HG02938 (cell line): ENCODE measurements around the gene PFKP.
"Not testable (repeated sequence)": the region's sequence is repeated elsewhere in the genome, so short reads cannot be mapped to it uniquely, and the experiment has no call there.

Source experiments
- ATAC-seq: cut with Tn5 transposase; IDR thresholded peaks from one replicate; pipeline ENCODE4 v1.9.1; 2021; ENCODE audit warnings: mild to moderate bottlenecking, moderate library complexity; ENCODE audit not compliant: unreplicated experiment

Gene PFKP

DNA sequence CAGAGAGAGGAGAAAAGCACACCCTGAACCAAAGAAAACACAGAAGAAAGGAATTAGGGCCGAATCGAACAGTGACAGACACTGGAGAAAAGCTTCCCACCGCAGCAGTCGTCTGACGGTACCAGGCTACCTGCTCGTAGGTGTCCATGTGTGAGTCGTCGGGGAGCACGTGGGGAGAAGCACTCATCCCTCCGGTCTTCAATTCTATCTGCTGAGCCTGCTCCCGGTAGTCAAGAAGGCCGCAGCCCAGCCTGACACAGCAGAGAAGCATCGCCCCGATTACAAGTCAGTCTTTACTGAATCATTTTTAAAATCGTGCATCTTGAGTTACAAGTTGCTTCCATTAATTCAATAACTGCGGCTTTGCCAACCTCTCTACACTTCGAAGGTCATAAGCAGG, 80.7 kb downstream of the PFKP start:
- no peak for ATAC-seq

DNA sequence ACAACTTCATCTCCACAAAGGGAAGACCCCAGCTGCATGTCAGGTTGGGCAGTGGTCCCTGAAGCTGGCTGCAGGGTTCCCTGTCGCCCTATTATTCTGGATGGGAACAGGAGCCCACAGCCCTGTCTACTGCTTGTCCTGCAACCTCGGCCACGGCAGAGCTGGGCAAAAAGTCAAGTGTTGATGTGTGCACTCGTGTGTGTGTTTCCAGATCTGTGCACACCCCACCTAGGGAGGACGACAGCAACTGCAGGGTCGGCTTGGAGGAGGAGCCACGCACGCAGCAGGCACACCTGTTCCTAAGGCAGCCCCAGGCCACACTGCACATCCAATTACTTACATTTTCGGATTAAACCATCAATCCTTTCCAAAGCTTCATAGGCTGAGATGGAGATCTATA, 81.6 kb downstream of the PFKP start:
- ATAC-seq = no peak

DNA sequence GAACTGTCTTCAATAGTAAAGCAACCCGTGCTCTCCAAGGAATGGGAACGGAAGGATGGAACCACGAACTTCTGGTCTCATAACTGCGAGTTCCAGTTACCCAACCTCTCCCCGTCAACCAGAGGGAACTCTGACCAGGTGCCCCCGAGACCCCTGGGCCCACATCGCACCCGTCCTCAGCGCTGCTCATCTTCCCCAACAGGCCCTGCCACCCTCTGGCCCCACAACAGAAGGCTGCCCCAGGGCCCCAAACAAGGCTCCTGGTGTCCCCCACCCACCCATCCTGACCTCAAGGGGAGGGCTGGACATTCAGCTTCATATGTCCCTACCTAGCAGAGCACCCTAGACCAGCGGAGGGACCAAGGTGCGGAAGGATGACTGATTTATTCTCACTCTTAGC, 82.6 kb downstream of the PFKP start:
- ATAC-seq = no peak

DNA sequence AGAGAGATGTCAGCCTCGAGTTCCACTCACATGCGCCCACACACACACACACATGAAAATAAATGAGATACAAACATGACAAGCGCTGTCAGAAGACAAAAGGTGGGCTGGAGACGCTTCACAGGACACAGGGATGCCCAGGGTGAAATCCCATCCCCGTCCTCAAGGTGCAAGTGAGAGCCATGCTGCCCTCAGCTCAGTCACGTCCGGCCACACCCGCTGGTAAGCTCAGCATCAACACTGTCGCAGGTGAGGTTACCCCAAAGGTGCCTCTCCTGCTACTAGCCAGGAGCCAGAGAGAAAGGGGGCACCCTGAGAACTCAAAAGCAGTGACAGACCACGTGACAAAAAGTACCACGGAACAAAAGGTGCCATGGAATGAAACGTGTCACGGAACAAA, 83.0 kb downstream of the PFKP start:
- ATAC-seq = no peak

DNA sequence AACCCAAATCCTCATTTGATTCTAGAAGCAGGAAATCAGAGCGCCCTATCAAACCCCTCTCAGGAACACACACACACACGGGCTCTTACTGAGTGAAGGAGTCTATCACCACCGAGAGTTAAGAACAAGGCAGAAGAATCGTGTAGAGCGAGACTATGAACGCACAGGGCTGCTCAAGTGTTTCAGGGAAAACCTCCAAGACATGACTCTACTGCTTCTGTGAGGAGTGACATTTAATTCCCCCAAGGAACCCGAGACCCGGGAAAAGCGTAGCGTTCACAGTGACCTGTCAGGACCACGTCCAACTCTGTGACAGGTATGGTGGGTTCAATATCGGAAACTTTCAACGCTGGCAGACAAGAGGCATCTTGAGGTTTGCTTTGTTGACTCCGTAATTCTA, 83.6 kb downstream of the PFKP start:
- no peak for ATAC-seq

DNA sequence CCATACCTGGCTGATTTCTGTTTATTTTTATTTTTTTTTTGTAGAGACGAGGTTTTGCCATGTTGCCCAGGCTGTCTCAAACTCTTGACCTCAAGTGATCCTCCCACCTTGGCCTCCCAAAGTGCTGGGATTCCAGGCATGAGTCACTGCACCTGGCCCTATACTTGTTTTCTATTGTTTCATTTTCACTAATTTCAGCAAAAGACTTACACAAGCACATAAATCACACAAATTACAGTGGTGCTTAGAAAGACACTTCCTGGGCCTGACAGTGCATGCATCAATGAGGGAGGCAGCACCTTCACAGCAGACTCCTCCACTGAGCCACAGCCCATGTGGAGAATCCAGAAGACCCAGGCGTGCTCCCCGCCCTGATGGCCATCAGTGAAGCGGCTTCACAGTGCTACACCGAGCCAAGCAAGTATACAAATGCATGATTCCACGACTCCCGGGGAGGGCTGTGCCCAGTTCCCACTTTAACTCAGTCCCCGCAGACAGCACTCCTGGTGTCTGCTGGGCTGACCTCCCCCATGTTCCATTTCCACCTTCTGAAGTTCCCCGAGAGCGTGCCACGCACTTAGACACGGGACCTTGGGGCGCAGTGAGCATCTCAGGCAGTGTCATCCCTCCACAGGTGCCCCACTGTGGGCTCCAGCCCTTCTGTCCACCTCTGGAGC, 84.7 kb downstream of the PFKP start:
- no peak for ATAC-seq

DNA sequence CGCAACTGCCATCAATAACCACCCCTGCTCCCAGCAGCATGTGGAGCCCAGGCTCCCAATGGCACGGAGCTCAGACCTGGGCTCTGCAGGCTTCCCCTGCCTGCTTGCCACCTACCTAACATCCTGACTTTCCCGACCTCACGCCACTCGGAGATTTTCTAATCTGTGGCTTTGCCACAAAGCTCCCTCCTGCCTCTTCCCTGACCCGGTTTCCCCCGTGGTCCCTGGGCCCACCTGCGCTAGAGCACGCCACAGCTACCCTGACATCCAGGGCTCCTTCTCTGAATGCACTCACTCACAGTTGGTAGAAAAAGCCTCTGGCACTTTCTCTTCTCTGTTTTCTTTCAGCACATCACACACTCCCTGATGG, 85.2 kb downstream of the PFKP start:
- no peak for ATAC-seq

DNA sequence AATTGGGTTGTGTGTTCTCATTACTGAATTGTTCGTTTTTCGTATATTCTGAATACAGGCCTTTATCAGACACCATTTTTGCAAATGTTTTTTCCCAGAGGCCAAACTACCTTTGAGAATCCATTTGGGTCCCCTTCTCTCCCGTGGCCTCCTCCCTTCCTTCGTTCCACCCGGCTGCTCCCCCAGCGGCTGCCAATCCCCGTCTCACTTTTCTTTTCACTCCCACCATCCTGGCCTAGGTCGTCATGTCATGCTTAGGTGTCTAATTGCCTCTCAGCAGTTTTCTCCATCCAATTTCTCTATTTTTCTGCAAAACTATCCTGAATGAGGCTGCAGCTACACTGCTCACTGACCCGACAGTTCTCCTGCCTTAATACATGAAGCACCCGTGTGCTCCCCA, 87.3 kb downstream of the PFKP start:
- ATAC-seq = no peak

DNA sequence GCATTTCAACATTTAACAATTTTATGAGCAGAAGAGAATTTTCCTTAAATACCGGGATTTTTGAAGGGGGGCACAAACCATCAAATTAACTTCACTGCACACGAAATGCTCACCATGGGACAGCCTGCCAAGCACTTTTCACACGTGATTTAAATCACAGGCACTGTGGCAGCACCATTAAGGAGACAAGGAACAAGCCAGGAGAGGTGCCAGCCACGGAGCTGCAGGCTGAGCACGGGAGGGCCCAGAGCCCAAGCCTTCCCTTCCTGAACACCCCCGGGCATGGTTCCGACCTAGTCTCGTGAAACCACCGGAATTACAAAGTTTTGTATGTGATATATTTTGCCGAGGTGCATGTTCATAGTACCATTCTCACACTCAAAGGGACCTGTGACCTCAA, 91.8 kb downstream of the PFKP start:
- no peak for ATAC-seq

DNA sequence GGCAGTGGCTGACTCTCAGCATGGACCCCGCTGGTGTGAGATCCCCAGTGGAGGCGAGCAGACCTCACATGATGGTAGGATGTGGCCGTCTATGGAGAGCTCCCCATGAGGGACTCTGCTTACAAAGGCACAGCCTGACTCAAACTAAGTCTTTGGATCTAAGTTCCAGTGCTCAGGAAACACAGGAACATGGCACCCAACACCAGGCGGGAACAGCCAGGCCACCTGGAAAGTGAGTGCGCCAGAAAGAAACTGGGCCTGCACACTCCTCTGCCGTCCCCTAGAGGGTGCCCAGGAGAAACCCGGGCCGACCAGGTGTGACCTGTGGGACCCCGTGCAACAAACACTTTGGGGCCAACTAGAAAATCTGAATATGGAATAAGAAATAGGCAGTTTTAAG, 95.2 kb downstream of the PFKP start:
- no peak for ATAC-seq

DNA sequence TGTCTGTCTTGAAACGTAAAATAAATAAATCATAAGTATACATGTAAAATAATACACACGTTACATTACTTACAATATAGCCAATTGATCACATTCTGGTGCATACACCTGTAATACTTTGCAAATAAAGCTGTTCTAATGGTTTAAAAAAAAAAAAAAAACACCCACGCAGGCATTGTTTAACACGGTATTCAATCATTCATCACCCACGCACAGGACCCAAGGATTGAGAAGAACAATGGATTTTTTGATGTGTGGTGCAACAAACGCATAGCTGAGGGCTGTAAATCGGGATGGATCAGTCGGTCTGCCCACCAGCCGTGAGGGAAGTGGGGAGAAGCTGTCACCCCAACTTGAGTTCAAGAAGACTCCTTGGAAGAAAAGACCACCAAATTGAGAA, 96.5 kb downstream of the PFKP start:
- no peak for ATAC-seq

DNA sequence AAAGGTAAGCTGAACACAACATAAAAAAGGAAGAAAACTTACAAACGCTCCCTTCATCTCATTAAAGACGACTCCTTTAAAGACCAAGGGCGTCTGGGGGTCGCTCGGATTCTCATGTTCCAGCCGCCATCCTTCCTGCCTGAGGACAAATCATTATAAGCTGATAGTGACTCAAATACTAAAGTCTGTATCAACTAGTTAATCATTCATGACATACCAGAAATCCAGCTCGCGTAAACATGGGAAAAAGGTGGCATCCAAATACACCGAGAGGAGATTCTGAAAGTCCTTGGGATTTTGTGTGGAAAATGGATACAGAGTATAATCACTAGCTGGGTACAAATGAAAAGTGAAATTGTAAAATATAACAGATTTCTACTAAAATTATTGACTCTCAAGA, 97.8 kb downstream of the PFKP start:
- no peak for ATAC-seq

DNA sequence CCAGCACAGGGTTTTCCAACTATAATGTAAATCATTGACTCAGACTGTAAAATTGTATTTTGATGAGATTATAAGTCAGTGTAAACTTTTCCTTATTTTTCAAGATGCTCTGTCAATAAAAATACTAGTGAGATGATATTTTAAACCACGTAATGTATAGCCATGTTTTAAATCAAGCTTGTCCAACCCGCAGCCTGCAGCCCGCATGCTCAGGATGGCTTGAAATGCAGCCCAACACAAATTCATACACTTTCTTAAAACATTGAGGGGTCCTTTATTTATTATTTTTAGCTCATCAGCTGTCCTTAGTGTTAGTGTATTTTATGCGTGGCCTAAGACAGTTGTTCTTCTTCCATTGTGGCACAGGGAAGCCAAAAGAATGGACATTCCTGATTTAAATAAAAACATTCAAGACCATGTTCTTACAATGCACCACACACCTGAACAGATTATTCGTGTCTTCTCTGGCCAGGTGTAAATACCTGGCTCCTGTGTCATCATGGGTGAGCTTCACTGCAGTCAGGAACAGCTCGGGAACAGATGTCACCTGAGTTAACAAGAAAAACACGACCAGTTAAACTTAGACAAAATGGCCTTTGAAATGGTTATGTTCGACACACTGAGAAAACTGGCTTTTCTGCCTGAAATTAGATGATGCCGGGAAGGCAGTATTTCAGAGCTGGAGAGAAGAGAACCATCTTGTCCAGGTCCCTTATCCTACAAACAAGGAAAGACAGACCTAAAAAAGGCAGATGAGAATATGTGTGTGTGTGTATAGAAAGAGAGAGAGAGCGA, 99.3 kb downstream of the PFKP start:
- ATAC-seq = no peak

DNA sequence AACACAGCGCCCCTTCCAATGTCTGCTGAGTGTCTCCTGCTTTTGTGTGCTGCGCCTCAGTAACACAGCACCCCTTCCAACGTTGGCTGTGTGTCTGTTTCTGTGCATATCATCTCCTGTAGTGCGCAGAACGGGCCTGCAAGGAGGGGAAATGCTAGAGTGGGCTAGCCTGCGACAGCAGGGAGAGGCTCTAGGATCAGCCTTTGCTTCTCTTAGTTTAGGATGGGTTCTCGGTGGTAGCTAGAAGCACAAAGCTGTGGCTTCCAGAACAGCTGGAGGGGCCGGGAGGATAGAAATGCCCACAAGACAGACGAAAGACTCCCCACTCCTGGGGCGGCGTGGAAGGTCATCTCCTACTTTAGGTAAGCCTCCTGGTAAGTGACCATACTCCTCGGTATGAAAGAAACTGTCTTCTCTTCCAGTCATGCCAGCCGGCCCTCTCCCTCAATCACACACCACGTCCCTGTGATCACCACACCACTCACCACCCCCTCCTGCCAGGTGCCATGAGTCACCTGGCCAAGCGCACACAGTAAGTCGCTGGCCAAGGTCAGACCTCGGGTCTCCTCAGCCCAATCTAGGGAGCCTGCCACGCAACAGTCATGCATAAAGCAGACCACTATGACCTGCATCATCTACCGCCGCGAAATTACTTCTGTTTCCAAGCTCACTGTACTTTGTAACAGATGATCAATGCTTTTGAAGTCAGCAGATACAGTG, 100.4 kb downstream of the PFKP start:
- ATAC-seq = no peak

DNA sequence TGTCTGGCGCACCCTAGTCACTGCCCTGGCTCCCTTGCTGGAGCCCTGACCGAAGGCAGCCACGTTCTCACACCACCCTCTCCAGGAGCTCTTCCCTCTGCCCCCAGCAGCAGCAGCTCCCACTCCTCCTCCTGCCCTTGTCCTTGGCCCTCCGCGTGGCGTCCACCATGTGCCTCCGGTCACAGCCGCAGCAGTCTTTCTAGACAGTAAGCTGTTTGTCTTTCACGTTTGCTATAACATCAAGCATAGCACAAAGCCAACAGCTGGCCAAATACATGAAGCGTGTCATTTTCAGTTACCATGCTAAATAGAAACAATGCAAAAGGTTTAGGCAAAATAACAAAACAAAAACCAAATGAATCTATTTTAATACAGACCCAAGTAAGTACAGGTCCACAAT, 101.9 kb downstream of the PFKP start:
- ATAC-seq = no peak

DNA sequence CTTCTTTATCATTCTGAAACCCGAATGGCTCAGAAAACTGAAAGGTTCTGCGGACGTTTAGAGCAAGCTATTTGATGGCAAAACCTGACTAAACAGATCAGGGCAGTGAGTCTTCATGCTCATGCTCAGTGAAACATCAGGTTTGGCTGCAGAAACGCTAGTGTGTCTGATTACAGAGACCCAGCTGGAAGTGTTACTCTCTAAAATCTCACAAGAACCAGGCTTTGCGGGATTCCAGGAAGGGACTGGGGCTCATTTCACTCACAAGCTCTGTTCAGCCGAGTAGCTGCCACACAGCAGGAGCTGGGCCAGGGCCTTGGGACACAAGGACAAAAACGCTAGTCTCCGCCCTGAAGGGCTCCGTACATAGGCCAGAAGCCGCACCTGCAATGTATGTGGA, 102.3 kb downstream of the PFKP start:
- no peak for ATAC-seq

DNA sequence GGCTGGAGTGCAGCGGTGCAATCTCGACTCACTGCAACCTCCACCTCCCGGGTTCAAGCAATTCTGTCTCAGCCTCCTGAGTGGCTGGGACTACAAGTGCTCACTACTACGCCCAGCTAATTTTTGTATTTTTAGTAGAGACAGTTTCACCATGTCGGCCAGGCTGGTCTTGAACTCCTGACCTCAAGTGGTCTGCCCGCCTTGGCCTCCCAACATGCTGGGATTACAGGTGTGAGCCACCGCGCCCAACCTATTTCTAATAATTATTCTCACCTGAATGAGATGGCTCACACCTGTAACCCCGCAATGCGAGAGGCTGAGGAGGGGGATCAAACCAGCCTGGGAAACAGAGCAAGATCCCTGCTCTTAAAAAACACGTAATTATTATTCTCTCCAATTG, 104.1 kb downstream of the PFKP start:
- ATAC-seq = not testable (repeated sequence)

DNA sequence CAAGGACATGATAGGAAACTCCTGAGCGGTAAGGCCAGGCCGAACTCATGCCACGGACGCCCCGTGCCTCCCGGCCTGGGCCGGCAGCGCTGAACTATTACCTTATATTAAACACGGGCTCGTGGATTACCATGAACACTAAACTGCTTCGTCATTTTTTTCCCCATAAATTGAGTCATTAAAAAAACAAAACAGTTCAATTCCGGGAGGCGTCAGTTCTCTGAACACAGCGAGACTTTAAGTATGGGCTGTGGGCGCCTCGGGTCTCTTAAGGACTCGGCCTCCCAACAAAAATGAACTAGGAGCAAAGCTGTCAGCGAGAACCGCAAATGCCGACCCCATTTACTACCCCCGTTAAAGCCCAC, 104.7 kb downstream of the PFKP start:
- ATAC-seq = no peak

DNA sequence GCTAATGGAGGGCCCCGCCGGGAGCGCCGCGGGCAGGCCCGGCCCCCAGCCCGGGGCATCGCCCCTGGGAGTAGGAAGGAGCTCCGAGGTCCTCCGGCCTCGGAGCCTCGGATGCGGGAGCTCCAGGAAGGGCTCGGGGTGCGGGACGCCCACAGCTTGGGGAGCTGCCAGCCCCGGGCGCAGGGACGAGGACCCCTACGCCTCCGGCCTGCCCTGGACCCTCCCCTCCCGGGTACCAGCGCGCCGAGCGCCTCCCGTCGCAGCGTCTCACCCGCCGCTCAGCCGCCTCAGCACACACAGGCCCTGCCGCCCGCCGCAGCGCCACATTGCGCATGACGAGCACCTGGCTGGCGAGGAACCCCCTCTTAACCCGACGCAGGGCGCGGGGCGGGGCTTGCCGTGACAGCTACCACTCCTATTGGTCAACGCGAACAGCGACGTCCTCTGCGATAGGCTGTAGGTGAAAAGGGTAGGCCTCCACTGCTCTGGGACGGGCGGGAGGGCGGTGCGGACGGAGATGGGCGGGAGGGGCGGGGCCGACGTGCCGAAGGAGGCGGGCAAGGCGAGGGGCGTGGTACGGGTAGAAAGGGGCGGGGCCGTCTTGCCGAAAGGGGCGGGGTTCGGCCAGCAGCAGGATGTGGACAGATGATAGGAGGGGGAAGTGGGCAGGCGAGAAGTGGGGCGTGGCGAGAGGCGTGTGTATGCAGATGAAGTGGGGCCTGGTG, 105.3 kb downstream of the PFKP start, which contains the start of gene PITRM1:
Gene PITRM1, minus strand, starts transcription at position 337 of the 725 bp plus-strand sequence. Its CDS starts 10 bp downstream, at position 327.
- peak; percentile 94 for ATAC-seq

DNA sequence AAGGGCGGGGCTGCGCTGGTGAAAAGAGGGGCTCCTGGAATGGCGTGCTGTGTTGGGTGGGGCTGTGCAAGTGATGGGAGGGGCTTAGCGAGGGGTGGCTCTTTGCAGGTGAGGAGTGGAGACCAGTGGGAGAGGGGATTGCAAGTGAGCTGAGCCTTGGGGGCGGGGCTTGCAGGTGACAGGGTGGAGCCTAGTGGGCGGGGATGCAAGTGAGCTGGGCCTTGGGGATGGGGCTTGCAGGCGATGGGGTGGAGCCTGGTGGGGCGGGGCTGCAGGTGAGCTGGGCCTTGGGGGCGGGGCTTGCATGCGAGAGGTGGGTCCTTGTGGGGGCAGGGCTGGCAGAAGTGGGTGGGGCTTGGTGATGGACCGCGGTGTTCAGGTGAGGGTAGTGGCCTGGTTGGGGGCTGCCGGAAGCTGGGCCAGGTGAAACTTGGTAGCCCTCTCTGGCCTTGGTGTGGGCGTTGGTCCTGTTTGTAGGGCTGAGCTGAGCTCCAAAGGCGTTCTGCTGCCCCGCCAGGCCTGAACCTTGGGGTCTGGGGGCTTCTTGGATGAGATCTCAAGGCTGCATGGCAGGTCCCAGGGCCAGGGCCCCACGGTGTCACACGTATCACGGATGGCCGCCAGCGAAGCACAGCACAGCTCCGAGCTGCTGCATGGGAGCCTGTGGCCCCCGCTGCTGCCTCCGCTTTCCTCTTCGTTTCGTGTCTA, 106.0 kb downstream of the PFKP start:
- peak; percentile 28 for ATAC-seq

DNA sequence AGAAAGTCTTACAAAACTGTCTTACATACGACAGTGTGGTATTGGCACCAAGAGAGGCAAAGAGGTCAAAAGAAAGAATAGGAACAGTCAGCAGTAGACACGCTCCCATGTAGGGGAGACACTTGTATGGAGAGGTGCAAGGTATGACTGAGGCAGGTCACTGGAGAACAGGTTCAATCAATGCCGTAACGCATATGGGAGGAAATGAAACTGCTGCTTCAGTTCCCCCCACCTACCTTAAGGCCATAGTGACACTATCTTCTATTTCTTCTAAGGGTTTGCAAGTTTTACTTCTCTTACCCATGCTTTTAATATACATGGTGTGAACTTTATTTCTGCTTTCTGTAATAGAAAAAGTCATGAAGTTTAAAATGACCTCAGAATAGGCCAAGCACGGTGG, 110.7 kb downstream of the PFKP start:
- ATAC-seq = no peak
